HG02973 (cell line): ENCODE data around the gene IKBKE.

ENCODE experiments used
- ATAC-seq: cut with Tn5 transposase; IDR thresholded peaks from one replicate; pipeline ENCODE4 v1.9.1; 2021; ENCODE audit warnings: moderate library complexity; ENCODE audit not compliant: unreplicated experiment

Gene IKBKE

DNA sequence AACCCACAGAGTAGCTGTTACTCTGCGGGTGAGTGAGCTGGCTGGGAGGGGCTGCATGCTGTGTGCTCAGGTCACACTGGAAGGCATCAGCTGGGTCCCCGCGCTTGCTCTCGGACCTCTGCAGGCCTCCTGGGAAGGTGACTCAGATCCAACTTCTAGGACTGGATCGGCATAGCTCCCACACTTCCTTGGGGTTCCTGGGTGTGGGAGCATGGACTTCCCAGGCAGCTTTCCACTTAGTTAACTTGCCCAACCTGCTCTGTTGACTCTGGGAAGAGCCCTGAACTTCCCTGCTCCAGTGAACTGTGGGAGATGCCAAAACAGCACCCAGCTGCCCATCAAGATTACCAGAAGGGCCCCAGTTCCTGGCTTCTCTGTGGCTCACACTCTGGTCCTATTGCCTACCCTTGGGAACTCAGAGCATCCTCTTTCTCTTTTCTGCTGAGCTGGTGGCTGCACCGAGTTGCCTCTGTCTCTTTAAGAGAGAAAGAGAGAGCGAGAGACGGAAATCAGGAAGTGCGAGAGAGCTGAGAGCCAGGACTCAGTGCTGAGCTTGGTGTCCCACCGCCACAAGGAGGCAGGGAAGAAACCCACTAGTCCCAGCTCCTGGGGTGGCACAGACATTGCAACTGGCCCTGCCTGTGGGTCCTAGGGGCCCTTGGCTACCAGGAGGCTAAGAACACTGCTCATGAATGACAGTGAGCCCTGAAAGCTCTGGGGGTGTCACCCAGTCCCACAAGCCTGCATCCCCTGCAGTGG, at the start of gene IKBKE:
IKBKE (plus strand) TSS at position 544 of the 759 bp plus-strand sequence. CDS start 2,752 bp downstream, outside the sequence.
- ATAC-seq = peak; percentile 35

DNA sequence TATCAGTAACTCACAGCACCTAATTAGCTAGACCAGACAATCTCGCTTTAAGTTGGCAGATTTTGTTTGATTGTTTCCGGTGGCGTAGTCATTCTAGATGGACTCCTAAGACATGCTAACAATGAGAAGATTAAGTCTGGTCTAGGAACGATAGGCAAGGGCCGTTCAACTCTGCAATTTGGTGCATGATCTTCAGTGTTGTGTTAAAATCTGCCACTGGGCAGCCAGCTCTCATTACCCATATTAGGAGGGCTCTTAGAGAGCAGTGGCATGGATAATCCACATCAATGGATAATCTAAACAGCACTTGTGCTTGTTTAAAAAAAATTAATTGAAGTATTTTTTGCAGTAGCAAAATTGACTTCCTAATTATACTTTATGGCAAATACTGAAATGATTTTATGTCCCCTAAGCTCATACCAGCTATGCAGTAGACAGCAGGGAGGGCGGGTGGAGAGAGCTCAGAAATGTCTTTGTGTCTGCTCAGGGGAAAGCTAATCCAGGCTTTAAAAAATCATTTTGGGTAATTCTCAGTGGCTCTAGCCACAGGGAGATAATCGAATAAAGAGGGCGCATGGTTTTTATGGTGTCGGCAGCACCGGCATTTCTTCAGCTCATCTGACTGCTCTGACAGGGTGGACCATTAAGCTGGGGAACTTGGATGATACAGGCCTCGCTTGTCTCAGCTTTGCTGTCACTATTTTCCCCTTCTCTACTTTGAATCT, 48.5 kb upstream of the IKBKE start:
- no peak for ATAC-seq

DNA sequence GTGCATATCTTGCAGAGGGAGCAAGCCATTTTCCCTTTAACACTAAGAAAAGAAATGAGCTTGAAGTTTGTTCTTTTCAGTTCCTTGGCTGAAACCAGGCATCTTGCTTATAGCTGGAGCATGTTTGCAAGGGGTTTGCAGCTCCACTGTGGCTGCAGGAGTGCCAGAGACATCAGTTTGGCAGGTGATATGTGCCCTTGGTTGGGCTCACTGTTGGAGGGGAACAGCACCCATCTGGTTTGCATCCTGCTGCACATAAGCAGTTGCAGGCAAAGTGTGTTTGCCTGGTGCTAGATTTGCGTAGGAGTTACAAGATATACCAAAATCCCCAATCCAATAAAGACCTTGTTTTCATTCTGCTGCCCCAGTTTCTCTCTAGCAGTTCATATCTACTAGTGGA, 47.8 kb upstream of the IKBKE start:
- ATAC-seq = no peak

DNA sequence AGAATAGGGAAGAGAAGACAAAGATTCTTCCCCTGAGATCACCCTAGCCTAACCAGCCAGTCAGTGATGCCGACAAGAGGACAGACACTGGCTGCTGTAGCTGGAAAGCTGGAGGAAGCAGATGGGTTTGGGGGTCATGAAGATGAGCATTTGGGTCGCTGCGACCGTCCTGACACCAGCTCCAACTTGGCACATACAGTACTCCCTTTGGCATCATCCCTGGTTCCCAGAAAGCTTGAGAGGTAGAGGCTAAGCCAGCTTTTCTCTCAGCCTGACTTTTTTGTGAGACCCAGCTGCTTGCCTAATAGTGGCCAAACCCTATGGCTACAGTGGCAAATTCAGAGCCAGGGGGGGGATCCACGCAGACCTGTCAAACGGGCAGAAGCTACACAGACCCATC, 43.0 kb upstream of the IKBKE start:
- no peak for ATAC-seq

DNA sequence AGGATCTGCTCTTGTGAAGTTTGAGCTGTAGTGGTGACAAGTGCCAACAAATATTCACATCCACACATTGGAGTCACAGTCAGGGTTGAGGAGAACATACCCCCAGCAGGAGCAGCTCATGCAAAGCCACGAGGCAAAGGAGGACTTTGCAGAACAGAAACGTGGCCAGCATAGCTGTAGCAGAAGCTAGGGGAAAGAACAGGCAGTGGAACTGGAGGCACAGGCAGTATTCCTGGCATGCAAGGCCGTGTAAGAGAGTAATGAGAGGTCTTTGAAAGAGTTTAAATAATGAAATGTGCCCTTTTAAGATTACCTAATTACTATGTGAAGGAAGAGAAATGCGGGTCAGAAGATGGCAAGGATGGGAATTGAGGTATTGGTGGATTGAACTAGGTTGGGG, 40.9 kb upstream of the IKBKE start:
- ATAC-seq = no peak

DNA sequence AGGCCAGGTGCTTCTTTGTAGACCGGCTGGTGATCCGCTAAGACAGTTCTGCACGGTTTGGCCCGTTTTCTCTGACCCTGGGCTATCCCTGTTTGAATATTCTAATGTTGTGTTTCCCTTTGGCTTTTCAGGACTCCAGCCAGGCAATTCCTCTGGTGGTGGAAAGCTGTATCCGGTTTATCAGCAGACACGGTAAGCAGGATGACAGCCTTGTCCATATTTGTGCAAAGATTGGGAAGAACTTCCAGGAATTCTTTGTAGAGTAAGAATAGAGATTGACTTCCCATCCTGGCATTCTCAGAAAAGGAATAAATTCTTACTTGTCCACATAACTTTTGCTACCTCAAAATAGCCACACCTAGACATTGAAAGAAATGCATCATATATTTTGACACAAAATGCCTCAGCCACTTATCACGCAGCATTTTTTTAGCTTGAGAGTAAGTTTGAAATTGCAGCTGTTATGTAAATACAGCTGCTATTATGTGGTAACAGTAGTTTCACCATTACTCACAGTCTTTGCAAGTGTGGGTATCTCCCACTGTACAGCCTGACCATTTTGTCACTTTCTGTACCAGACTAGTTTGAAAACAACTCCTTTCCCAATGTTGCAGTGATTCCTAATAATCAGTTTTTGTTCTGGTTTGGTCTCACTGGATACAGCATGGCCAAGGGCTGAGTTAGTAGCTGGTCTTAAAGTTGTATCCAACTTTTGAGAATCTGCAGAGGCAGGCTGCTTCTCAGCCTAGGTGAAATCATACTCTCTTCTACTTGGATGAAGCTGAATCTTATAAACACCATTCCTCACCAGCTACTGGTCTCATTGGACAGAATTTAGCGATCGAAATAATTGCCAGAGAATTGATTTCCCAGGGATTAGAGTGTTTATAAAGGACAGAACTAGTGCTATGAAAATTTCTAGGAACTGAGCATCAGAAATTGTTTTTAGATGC, 40.0 kb upstream of the IKBKE start:
- peak; percentile 95 for ATAC-seq

DNA sequence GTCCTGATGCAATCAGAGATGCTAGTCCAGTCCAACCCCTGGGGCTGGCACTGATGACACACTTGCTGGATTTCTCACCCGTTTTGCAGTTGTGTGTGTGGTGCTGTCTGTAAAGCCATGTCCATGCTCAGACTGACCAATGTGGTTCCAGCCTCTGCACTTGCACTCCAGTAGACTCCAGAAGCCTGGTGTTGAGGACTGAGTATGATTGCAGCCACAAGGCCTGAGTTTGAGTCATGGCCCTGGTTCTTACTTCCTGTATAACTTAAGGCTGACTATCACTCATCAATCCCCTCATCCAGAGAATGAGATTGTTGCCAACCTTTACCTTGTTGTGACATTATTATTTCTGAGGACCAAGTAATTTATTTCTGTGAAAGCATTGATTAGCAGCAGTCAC, 34.8 kb upstream of the IKBKE start:
- ATAC-seq = no peak

DNA sequence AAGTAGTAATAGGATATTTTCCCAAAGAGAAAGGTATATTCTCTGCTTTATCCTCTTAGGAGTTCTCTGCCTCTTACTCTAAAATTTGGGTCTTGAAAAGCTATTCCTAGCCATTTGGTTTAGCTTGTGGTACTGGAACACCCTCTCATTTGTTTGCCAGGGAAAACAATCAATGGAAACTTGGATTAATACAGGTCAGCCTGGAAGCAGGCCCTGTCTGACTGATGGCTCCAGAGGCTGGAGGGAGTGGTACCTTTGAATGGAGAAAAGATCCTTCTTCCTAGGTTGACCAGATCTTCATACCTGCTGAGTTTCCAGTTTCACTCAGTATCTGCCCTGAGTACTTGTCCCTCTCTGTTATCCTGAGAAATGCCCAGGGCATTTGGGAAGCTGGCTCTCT, 31.7 kb upstream of the IKBKE start:
- ATAC-seq = no peak

DNA sequence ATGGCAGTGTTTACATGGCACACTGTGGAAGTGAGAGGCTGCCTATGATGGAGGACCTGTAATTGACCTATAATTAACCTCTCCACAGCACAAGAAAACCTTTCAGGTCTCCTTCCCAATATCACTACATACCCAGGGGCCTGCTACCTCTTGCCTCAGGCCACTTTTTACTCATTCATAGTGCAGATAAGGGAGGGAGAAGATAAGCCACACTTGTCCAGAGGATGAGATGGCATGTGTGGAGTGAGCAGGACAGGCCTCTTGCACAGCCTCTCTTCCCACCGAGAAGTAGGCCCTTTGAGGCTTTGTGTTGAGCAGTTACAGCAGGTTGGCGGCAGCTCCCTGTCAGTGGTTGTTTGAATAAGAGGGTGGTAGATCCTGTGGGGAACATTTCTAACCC, 31.1 kb upstream of the IKBKE start:
- no peak for ATAC-seq

DNA sequence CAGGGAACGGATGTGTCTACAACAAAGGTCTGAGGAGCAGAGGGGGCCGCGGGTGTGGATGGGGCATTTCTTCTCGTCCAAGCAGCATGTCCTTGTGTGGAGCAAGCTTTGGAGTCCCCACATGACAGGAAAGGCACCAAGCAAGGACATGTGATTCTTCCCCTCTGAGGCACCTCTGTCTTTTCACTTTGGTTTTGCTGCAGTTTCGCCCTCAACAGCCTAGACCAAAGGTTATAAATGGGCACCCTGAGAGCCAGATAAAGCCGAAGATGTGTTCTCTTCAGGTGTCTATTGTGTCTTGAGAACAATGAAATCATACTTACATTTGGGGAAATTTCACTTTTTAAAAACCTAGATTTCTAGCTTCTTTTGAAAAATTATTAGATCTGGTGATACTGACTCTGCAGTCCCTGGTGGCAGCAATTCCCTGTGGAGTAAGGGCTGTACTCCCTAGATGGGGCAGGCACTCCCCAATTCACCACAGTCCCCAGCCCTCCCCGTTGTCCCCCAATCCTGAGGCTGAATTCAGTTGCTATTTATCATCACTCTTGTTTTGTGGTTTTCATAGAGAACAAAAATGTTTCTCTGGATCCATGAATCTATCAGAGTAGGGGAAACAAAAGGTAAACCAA, 28.8 kb upstream of the IKBKE start:
- no peak for ATAC-seq

DNA sequence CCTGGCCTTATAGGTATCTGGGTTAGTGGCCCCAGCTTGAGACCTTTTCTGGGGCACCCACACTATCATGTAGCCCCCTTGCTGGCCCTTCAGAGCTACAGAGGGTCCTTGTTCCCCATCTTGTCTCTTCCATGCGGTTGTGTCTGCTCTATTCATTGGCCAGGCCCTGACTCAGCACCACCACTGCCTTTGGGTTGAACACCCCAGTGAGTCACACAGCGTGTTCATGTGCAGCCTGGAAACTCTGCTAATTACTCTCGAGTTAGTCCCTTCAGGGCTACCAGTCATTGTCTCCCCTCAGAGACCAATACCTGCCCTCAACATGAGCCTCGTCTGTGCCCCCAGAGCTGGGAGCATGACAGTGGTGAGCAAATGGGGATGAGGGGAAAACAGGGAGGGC, 28.2 kb upstream of the IKBKE start:
- ATAC-seq = no peak

DNA sequence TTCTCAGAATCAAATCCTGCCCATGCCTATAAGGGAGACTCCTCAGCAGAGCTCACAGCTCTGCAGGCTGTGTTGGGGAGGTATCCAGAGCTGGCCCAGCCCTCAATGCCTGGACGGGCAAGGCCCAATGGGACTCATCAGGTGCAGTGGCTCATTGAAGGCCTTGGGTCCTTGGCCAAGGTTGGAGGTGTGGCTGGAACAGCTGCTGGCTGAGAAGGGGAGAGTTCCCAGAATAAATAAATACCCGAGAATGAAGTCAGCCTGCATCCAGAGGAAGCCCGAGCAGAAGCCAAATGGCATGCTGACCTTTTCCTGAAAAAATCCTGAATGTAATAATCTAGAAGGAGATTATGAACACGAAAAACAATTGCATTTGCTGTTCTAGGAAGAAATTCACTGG, 25.2 kb upstream of the IKBKE start:
- ATAC-seq = no peak

DNA sequence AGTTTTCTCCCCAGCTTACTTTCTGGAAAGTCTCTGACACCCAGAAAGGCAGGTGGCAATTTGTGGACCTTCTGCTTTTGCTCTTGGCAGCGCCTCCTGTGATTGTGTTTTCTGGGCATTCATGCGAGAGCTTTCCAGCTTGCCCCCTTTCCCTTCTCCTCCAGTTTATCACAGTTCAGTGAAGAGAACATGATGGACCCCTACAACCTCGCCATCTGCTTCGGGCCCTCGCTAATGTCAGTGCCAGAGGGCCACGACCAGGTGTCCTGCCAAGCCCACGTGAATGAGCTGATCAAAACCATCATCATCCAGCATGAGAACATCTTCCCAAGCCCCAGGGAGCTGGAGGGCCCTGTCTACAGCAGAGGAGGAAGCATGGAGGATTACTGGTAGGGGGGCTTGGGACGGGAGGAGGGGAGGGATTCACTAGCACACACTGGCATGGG, 24.3 kb upstream of the IKBKE start:
- ATAC-seq = no peak

DNA sequence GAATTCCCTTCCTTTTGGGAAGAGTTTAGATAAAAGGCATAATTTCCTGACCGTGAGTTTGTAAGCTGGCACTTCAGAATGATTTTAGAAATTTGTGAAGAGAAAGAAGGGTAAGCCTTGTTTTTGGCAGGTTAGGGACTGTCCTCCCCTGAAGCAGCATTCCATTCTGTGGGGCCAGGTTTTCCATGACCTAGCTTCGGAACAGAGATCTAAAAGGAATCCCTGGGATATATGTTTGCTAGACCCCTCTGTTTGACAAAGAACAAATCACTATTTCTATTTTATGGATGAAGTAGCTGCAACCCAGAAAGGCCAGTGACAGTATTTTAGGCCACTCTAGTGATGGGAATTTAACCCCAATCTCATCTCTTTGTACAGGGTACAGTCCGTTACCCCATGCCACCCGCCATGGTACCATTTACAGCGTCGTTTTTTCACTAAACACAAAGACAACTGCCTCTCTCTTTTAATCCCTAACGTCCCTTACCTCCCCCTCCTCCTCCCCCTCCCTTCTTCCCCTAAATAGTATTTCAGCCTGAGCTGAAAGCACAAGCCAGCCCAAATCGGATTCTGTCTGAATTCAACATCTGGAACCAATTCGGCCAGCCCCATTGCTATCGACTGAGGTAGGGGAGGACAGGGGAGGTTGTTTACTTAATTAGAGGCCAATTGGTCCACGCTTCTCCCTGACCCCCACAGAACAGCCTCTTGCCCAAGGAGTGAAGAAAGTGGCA, 23.4 kb upstream of the IKBKE start:
- ATAC-seq = no peak

DNA sequence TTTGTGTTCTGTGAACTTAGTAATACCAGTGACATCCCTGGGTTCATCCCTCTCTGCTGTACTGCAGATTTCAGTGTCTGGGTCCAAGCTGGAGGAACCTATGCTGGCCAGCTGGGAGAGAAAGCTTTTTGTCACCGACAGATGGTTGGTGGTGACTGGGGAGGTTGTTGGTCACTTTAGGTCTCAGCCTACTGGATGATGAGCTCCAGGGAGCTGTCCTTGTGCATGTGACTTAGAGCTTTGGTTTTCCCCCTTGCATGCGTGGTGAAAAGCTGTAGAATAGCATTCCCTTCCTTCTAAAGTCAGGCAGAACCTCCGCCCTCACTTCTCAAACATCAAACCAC, 22.9 kb upstream of the IKBKE start:
- no peak for ATAC-seq

DNA sequence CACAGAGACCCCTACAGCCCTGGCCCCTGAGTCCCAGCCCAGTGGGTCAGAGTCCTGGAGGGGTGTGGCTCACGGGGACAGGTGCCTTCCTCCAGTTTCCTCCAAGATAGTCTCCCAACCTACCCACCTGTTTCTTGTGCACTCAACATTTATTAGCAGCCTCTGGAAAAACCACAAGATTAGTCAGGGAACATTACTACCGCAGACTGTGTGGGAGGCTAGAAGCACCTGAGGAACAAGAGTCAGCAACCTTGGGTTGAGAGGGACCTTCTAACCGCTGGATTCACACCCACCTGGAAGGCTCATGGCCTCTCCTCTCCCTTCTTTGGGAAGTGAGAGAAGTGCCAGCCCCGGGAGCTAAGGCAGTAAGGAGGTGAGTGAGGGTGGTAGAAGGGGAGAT, 22.5 kb upstream of the IKBKE start:
- no peak for ATAC-seq

DNA sequence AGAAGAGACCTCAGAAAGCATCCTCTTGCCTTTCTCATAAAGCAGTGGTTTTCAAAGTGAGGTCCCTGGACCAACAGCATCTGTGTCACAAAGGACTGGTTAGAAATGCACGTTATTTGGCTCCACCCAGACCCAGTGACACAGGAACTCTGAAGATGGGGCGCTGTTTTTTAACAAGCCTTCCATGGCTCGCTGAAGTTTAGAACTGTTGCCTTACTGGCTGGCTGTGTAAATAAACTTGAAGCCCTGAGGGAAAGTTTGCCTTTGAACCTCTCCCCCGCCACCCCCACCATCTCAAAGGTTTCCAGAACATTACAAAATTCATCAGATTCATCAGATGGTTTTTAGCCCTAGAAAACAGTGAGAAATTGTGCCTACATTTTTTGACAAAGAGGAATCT, 21.8 kb upstream of the IKBKE start:
- ATAC-seq = no peak

DNA sequence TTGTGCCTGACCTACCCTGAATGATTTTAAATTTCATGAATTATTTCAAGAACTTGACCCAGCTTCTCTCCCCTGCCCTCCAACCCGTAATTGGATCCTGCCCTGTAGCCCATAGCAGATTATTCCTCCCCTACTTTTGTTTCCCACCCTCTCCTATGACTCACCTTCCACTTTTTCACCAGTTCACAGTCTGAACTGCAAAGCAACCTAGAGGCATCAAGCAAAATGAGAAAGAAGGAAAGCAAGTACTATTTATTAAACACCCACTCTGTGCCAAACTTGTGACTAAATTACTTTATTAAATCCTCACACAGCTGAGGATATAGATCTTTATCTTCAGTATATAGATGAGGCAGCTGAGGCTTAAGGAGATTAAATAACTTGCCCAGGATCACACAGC, 20.7 kb upstream of the IKBKE start:
- ATAC-seq = no peak

DNA sequence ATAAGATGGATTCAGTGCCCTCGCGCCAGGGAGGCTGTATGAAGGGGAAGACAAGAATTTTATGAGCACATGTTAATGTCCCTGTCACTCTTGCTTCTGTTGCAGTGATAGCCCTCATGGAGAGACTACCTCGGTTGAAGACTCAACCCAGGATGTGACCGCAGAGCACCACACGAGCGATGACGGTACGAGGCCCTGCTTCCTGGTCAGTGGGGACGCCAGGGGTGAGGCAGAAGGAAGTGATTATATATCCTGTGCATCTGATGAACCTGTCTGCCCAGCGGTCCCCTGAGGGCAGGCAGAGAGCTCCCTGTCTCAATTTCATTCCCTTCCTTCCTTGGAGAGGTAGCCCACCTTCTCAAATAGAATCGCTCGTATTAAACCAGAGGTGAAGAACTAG, 20.0 kb upstream of the IKBKE start:
- ATAC-seq = no peak

DNA sequence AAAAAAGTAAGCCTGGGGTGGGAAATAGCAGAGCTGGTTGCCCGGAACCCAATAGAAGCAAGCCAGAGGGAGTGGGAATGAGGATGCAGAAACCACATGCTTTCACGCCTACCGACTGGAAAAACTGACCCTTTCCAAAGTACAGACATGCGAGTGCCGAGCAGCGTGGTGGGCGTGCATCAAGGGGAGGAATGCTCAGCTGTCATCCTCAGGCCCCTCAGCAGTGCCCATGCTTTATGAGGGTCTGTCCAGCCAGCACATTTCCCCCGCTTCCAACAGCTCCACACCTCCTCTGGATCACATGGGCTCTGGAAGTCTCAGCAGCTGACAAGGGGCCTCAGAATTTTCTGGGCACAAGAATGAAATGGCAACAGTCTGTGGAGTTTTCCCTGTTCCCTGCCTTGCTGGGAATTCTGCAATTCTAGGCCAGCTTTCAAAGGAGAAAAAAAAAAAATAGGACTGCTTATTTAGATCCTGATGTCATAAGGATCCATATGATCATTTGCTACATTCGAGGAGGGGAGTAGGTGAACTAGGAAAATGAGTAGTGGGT, 19.1 kb upstream of the IKBKE start:
- ATAC-seq = no peak
